H54 (cell line): ENCODE measurements around the gene NCAM2.

Experiments used
- DNase-seq: peaks from one replicate; pipeline ENCODE4 v3.0.0; 2011; ENCODE audit warnings: low spot score, mixed read lengths; ENCODE audit not compliant: insufficient read length
- FAIRE-seq: peaks from 3 replicates; lab custom pipeline; 2011; peaks lifted over from hg19 to GRCh38; lab: Jason Lieb, UNC
- POLR2A ChIP-seq: IDR thresholded peaks from 2 replicates; pipeline ENCODE4 v1.6.1; 2011; ENCODE audit warnings: low read depth, mild to moderate bottlenecking, low read length

Gene NCAM2

DNA sequence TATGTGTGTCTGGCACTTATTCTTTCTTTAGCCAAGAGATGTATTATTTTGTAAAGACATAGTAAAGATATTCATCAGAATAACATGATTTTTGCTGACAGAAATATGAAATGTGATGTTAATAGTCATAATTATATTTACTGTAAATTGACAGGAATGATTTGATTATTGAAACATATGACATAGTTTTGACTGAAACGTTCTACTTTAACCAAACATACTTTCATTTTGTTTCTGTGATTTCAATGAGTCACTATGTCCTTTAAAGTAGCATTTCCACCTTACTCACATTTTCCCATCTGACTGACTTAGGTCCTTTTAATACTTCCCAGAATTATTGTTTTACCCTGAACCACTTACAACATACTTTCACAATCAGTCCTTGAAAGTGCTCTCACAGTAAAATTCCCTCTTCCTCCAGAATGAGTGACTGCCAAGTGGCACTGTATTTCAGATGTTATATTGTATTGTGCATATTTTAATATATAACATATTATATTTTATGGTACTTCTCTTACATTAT, 437.9 kb downstream of the NCAM2 start:
- FAIRE-seq (peak; percentile 75), DNase-seq (peak; percentile 10)
- no peak for TF ChIP-seq POLR2A

DNA sequence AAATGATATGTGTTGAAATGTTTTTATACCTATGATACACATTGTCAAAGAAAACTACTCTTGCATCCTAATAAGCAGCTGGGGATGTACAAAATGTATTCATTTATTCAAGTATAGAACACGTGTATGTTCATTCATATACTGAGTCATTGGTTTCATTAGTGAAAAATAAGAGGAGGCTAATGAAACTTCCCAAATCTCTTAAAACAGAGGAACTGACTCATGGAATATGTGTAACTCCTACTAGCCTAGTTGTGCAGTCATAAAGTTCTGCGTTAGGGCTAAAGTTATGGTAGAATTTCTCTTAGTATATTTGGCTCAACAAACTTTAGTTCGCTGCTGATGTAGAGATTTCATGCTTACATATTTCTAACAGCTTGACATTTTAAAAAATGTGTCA, 441.6 kb downstream of the NCAM2 start:
- no peak for TF ChIP-seq POLR2A
- no peak for DNase-seq
- no peak for FAIRE-seq

DNA sequence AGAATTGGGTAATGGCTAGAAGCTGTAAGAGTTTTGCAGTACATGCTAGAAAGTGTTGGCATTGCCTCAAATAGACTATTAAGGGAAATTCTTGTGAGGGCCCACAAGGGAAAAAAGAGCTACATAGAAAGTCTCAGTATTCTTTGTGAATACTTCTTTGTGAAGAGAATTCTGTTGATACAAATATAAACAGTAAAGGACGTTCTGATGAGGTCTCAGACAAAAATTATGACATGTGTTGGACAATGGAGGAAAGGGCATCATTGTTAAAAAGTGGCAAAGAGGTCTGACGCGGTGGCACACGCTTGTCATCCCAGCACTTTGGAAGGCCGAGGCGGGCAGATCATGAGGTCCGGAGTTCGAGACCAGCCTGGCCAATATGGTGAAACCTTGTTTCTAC, 458.9 kb downstream of the NCAM2 start:
- DNase-seq (no peak), FAIRE-seq (no peak)
- TF ChIP-seq POLR2A: no peak

DNA sequence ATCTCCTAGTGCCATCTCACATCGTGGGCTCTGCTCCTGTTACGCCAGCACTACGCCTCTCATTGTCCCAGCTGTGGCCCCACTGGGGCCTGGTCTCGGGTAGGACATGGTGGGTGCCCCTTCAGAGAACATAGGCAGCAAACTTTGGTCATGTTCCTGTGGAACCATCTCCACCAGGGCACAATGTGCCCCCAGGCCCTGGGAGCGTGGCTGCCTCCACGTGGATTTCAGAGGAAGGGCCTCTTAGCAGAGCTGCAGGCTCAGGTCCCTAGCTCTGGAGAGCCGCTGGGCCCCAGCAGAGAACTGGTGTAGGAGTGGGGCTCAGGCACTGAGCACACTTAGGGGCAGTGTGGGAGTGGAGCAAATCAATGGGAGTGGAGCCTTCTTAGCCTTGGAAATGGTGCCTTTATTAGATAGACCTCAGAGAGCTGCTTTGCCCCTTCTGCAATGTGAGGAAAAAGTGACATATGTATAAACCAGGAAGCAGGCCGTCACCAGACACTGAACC, 460.0 kb downstream of the NCAM2 start:
- no peak for DNase-seq
- no peak for FAIRE-seq
- TF ChIP-seq POLR2A: no peak

DNA sequence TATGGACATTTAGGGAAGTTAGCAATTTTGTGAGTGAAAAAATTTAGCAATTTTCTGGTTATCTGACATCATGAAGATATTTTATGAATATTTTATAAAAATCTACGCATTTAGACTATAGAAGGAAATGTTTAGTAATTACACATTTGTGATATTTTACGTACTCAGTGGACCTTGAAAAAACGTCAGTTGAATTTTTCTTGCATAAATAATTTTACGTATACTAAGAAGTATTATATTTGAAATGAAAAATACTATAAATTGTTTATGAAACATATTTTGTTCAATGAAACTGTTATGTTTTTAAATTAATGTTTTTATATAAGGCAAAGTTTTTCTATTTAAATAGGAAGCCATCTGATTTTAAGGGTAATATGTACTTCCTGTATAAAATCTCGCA, 462.8 kb downstream of the NCAM2 start:
- no peak for TF ChIP-seq POLR2A
- no peak for FAIRE-seq
- no peak for DNase-seq

DNA sequence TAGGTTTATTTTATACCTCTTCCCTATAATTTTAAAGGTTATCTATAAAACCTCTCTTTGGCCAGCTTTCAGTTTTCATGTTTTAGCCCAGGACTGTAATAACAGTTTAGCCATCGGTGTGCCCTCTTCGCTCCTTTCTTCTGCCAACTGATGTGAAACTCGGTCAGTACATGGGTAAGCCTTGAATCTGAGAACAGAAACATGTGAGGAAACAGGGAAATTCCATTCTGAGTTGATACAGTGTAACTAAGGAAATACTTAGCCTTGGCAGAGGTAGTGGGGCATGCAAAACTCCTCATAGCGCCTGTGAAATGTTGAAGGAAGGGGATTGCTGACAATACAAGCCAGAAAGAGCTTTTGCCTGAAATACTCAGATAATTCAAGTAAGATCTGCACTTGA, 465.2 kb downstream of the NCAM2 start:
- FAIRE-seq (no peak), DNase-seq (no peak)
- no peak for TF ChIP-seq POLR2A

DNA sequence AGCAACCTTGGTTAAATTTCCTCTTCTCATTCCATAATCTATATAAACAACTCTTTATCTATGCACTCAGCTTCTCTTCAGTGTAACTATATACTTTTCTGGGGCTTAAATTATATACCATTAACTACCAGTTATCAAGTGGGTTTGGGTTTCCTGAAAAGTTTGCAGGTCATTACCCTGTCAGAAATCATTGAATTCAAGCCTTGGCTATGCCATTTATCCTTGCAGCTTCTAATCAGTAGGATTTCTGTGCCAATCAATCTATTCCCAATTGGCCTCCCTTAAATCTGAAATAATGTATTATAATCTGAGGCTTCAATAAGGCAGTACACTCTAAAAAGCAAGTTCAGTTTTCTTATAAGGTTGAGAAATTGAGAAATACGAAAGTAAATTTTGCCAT, 466.5 kb downstream of the NCAM2 start:
- no peak for FAIRE-seq
- TF ChIP-seq POLR2A: no peak
- no peak for DNase-seq

DNA sequence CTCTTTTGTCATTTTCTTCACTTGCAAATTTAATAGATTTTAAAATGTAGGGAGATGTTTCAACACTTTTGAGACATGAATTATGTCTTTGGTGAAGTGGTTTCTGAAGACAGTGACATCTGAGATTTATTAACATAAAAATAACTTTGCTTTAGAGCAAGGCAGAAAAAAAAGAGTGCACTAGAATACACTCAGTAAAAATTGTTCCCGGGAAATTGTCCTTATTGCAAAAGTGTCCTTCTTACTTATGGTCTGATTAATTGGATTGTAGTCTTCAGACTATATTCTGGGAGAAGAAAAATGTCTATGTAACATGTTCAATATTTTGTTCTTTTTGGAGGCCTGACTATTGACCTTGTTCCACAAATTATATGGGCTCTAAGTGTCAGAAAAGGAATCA, 468.5 kb downstream of the NCAM2 start:
- FAIRE-seq: no peak
- no peak for TF ChIP-seq POLR2A
- no peak for DNase-seq

DNA sequence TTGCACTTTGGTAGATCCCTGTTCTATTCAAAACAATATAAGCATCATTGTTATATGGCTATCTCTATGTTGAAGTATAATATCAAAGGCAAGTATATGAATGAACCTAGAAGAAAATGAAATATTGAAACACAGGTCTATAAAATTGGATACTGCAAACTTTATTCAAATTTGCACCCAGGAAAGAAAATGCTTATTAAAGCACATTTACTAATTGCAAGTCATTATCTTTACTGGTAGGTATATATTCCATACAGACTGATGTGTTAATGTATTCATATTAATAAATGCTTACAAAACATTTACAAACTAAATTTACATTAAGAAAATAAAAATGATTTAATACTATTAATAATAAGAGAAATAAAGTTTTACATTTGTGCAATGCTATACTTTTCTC, 469.8 kb downstream of the NCAM2 start:
- FAIRE-seq (no peak), DNase-seq (no peak)
- no peak for TF ChIP-seq POLR2A

DNA sequence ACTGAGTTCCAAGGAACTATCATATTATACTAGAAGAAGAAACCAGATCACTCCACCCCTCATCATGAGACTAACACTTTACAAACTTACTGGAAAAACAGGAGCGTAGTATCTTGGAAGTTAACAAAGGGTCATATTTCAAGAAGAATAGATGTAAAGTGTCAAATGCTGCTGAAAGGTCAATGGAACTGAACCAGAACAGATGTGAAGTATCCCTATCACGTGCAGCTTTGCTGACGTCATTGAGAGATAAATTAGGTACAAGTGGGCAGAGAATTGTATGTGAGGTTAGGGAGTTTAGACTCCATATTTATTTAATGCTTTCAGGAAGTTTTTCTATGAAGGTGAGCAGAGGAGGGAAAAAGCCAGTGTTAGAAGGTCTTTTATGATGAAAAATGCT, 483.0 kb downstream of the NCAM2 start:
- no peak for TF ChIP-seq POLR2A
- FAIRE-seq (no peak), DNase-seq (no peak)

DNA sequence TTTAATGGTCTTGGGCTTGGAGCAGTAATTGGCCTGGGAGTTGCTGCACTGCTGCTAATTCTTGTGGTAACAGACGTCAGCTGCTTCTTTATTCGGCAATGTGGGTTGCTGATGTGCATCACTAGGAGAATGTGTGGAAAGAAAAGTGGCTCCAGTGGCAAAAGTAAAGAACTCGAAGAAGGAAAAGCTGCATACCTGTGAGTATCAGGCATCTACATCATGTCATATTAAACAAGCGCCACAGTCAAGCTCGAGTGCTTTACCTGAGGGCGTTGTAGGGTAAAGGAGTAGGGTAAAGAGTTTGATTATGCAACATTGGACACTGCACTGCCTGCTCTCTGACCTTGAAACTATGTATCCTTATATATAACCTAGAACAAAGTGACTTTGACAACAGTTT, 510.6 kb downstream of the NCAM2 start:
- no peak for TF ChIP-seq POLR2A
- no peak for DNase-seq
- FAIRE-seq: no peak

DNA sequence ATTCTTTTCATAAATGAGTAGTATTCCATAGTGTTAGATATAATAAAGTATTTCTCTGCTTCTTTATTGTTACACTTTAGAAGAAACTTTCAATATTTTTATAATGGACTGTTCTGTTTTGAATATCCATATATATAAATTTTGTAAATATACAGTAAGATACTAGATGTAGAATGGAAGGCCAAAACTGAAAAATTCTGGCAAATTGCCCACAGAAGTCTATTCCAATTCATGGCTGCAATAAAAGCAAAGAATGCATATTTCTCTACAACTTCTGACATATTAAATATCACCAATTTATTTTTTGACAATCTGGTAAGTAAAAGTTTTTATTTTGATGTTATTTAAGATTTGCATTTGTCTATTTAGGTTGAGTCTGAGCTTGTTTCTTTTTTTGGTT, 532.5 kb downstream of the NCAM2 start:
- DNase-seq: no peak
- no peak for TF ChIP-seq POLR2A
- no peak for FAIRE-seq

DNA sequence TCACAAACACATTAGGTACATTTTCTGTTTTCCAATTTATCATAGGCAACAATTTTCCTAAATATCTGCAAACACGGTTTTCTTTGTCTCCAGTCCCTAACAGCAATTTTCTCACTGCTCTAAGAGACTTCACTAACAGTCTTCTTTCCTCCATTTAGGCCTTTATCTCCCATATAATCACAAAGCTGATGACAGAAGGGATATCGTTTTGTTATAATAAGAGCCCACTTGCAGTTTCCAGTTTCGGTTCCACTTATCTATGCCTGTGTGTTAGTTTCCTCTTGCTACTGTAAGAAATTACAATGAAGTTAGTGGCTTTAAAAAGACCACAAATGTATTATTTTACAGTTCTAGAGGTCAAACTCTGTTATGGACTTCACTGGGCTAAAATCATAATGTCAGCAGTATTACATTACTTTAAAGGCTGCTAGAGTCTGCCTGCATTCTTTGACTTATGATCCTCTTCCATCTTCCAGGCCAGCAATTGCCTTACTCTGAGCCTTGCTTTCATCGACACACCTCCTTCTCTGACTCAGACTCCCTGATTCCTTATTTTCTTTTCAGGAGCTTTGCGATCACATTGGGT, 549.3 kb downstream of the NCAM2 start:
- DNase-seq: no peak
- FAIRE-seq: no peak
- TF ChIP-seq POLR2A: no peak

DNA sequence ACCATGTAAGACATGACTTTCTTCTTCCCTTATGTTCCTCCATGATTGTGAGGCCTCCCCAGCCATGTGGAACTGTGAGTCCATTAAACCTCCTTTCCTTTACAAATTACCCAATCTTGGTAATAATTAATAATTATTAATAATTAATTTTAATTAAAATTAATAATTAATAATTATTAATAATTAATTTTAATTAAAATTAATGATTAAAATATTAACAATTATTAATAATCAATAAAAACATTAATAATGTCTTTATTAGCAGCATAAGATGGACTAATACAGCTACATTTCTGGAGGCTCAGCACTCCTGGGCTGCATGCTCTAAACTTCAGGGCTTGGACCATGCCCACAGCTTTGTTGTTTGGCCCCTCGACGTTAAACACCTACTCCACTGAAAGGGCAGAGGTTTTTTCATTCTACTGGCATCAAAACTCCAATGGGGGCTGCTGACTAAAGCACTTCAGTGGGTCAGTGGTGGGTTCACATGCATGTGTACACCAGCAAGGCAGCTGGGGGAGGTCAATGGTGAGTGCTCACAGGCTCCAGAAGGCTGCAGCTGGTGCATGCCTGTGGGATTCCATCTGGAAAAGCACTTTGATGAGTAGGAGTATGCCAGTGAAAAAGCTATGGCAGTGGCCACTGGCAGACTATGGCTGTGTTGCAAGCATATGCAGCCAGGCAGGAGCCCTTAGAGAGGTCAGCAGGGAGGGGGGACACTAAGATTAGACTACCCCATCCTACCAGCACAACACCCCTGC, 561.3 kb downstream of the NCAM2 start:
- no peak for FAIRE-seq
- TF ChIP-seq POLR2A: no peak
- no peak for DNase-seq
